WTC11 (cell line): Measurements from ENCODE around the gene HVCN1.

Experiments
- ATF3 ChIP-seq: sonication (generic); formaldehyde crosslinking; conservative IDR thresholded peaks from 2 replicates; pipeline ENCODE4 v1.8.1; 2022; ENCODE audit warnings: mild to moderate bottlenecking, missing genetic modification reagents
- CTCF ChIP-seq: fragments of 200-600 bp; IDR thresholded peaks from 2 replicates; pipeline ENCODE4 v1.8.0; 2022; ENCODE audit warnings: antibody characterized with exemption
- MAX ChIP-seq: sonication (generic); formaldehyde crosslinking; IDR thresholded peaks from 2 replicates; pipeline ENCODE4 v1.8.0; 2022; ENCODE audit warnings: mild to moderate bottlenecking, missing genetic modification reagents
- MLX ChIP-seq: sonication (generic); formaldehyde crosslinking; IDR thresholded peaks from 2 replicates; pipeline ENCODE4 v1.8.1; 2023; ENCODE audit warnings: mild to moderate bottlenecking, missing genetic modification reagents, moderate library complexity
- PRRX2 ChIP-seq: fragments of 250-450 bp; sonication (Bioruptor Pico); IDR thresholded peaks from 2 replicates; pipeline ENCODE4 v1.8.0; 2021; ENCODE audit warnings: mild to moderate bottlenecking
- TF ChIP-seq, protein P1 (sequence below): sonication (generic); formaldehyde crosslinking; IDR thresholded peaks from 2 replicates; pipeline ENCODE4 v1.8.0; 2022; ENCODE audit warnings: mild to moderate bottlenecking, missing genetic modification reagents

DNA sequence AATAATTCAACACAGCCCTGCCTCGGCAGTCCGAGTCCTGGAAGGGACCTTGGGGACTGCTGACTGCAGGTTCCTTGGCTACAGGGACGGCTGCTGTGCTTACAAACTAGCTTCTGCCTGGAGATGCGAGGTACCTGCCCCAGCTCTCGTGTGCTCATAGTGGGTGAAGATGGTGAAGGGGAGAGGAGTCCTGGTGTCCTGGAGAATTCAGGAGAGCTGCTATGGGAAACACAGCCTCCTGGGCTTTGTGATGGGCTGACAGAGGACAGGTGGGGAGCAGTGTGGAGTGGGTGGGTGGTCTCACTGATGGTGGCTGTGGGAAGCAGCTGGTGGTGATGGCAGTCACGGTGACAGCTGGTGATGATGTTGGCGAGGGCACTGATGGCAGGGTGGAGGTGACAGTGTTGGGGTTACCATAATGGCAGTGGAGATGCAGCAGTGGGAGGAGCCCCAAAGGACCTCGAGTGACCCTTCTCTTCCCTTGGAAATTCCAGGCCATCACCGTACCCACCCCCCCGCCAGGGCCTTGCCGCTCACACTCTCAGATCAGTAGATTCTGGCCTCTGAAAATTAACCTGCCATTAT, 32.8 kb downstream of the HVCN1 start:
- no peak for TF ChIP-seq CTCF
- TF ChIP-seq PRRX2 (CRISPR knock-in tag) = no peak
- TF ChIP-seq, protein P1, sequence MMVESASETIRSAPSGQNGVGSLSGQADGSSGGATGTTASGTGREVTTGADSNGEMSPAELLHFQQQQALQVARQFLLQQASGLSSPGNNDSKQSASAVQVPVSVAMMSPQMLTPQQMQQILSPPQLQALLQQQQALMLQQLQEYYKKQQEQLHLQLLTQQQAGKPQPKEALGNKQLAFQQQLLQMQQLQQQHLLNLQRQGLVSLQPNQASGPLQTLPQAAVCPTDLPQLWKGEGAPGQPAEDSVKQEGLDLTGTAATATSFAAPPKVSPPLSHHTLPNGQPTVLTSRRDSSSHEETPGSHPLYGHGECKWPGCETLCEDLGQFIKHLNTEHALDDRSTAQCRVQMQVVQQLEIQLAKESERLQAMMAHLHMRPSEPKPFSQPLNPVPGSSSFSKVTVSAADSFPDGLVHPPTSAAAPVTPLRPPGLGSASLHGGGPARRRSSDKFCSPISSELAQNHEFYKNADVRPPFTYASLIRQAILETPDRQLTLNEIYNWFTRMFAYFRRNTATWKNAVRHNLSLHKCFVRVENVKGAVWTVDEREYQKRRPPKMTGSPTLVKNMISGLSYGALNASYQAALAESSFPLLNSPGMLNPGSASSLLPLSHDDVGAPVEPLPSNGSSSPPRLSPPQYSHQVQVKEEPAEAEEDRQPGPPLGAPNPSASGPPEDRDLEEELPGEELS (CRISPR knock-in tag) = no peak
- no peak for TF ChIP-seq ATF3 (CRISPR knock-in tag)
- no peak for TF ChIP-seq MLX (CRISPR knock-in tag)
- no peak for TF ChIP-seq MAX
